VCaP (cell line): ENCODE measurements around the gene DRD4.
A peak's percentile ranks its signal among the peaks of the same experiment; 100 is the strongest.
"Not testable (repeated sequence)": the region's sequence is repeated elsewhere in the genome, so short reads cannot be mapped to it uniquely, and the experiment has no call there.

ENCODE experiments used
- H3K27ac ChIP-seq: fragments of 450-650 bp; 2 replicates; pipeline ENCODE4 v1.5.1; 2017
- CTCF ChIP-seq: fragments of 450-650 bp; conservative IDR thresholded peaks from 2 replicates; pipeline ENCODE4 v1.5.1; 2017; ENCODE audit warnings: mild to moderate bottlenecking, moderate library complexity

Gene DRD4

DNA sequence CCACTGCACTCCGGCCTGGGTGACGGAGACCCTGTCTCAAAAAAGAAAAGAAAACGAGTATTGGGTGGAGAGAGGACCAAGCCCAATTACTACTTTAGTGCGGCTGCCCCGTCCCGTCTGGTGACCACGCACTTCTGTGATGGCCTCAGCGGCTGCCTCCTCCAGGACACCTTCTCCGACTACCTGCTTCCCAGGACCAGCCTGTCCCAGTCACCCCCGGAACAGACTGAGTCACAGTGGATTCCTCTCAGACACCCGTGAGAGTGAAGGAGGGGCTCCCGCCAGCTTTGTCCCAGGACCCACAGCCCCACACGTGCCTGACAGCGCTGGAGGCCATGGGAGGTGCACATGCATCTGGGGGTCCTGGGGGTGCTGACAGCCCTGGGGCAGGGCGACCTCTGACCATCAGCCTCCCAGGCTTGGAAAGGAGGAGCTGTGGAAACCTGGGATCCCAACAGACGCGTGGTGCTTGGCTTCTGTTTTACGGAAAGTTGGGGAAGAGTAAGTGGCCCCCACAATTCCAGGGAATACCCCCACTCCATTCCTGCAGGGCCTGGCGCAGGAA, 4.8 kb downstream of the DRD4 start:
- H3K27ac ChIP-seq, result no peak overlapping the region
- TF ChIP-seq CTCF, result no peak

DNA sequence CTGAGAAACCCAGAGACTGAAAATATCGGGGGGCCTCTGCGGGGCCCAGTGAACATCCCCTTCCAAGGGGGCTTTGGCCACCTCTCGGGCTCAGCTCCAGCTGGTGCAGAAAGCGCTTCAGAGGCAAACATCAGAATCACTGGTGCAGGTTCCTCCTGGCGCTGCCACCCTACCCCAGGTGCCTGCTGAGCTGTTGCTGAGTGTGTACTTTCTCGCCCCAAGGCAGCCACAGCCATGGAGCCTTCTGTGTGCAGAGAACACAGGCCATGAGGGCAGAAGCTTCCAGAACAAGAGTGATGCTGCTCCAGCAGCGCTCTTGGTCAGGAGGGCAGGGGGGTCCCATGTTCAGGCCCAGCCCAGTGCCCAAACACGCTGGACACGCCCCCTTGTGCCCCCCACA, 6.3 kb downstream of the DRD4 start:
- no peak for TF ChIP-seq CTCF
- H3K27ac ChIP-seq, result no peak overlapping the region

DNA sequence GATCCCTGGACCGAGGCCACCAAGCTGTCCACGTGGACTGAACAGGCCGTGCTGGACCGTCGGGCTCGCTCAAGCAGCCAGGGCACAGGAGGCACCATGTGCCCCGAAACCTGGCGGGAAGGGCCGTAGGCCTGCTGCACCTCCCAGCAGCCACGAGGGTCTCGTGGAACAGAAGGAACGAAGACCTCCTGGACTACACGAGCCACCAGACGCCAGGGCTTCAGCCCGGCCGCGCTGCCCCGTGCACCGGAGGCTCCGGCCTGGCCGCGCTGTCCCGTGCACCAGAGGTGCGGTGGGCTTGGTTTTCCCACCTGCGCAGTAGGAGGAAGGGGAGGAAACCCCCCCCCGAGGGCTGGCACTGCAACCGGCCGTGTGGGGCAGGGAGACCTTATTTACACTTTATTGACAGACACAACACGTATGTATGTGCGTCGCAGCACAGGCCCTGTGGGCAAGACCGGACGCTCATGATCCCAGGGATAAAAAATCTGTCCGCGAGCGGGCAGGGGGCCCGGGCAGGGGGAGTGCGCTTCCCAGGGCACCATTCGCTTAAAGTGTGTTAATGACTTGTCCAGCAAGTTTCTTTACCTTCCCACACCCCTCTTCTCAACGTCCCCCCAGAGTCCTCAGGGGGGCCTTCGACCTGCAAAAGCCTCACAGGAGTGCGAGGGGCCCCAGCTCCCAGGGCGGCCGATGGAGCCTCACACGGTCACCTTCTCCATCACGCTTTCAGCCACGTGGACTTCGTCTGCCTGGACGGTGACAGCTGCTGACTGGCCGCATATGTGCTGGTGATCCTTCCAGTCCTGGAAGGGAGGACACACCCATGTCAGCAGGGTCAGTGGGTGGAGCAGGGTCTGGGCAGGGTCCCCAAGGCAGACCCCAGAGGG, 7.0 kb downstream of the DRD4 start:
- TF ChIP-seq CTCF, result no peak
- H3K27ac ChIP-seq, result no peak overlapping the region

DNA sequence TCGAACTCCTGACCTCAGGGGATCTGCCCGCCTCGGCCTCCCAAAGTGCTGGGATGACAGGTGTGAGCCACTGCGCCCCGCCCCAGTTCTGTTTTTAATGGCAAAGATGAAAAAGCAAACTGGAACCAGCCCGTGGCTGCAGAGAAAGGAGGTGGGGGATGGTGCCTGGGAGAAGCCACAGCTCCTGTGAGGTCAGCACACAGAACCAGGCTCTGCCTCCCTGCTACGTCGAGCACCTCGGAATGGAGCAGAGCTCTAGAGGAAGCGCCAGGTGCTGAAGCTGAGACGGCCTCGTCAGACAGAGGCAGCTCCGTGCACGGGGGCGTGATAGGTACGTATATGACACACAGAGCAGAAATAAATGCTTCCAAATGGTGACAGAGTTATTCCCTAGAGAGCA, 8.5 kb downstream of the DRD4 start:
- no peak for TF ChIP-seq CTCF
- H3K27ac ChIP-seq, result no peak overlapping the region

- peak overlapping the region; percentile 3; the same call in 1 of the 2 replicates for H3K27ac ChIP-seq
- no peak for TF ChIP-seq CTCF
Measured at GRCh38 chr11:646214-646613, 9.1 kb downstream of the DRD4 start.

- H3K27ac ChIP-seq, result not testable (repeated sequence)
Measured at GRCh38 chr11:647672-648158, 10.6 kb downstream of the DRD4 start.

GRCh38 chr11:650482-650881, 13.4 kb downstream of the DRD4 start:
- TF ChIP-seq CTCF, result no peak
- H3K27ac ChIP-seq, result no peak overlapping the region

- not testable (repeated sequence) for H3K27ac ChIP-seq
Measured at GRCh38 chr11:653136-653535, 16.1 kb downstream of the DRD4 start.
